Stimulated activated CD8-positive, alpha-beta memory T cell treated with anti-CD3 and anti-CD28 coated beads, Interleukin-4, amount 100 ng/mL, for 1 hour (primary cell): ENCODE results near the gene PRR36.
"Not testable (repeated sequence)": the region's sequence is repeated elsewhere in the genome, so short reads cannot be mapped to it uniquely, and the experiment has no call there.

ENCODE experiments used
- DNase-seq, 2 donors: peaks; one replicate each; pipeline ENCODE4 v3.0.0-alpha.2; 2020; ENCODE audit warnings: low read depth in 2 of 2, low spot score in 1 of 2

PRR36 gene

DNA sequence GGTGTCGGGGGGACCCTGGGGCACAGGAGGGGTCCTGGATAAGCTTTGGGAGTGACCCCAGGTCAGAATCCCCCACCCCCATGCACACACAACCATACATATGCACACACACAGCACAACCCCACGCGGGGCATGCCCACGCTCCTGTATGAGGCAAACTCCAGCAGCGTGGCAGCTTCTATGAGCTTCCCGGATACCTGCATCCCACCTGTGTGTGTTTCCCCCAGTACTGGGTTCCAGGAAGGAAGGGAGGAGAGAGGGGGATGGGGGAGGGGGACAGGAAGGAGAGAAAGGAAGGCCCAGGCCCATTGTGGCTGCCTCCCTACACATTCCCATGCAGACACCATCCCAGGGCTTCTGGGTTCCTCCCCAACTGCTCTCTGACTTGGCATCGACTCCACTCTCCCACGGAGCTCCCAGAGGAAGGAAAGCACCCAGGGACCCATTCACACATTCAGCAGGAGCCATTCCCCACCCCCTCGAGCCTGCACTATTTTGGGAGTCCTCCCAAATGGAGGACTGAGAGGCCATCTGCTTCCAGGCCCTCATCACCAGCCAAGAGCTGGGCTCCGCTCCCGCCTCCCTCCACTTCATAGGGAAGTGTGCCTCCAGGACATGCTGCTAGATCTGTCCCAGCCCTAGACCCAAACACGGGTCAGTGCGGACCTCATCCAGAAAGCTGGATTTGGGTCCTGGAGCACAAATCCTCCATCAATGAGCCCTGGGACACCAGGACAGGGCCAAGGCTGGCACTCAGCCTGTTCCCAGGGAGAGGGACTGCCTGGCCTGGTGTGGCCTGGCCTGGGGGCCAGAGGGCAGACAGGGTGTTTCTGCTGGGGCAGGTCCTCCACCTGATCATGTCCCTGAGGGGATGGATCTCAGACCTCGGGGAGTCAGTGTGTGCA lies 13.2 kb downstream of the PRR36 start:
- DNase-seq: no peak

DNA sequence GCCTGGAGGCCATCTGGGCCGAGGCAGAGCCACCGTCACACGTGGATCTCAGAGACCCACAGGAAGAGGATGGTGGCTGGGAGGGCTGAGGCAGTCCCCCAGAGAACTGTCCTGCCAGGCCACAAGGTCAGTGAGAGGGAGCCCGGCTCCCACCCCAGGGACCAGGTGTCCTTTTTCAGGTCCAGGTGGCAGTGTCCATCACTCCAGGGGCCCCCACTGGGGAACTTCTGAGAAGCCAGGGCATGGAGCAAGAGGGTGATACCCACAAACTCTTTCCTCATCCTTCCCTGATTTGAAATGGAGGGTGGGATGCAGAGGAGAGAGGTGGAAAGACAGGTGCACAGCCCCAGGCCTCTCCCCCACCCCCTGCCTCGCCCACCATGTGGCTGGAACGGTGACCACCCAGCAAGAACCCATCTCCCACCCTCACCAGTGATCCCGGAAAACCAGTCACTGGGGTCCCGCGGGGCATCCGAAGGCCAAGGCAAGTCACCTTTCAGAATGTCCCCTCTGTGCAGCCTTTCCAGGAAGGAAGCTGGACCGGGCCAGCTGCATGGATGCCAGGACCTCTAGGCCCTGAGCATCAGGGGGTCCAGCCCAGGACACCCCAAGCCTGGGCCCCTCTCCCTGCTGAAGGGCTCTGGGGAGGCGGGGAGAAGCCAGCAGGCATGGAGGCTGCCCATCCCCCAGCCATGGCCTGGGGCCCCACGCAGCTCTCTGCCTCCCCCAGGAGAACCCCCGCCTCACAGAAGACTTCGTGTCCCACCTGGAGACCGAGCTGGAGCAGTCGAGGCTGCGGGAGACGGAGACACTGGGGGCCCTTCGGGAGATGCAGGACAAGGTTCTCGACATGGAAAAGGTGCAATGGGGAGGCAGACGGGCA lies 14.1 kb downstream of the PRR36 start:
- no peak for DNase-seq

DNA sequence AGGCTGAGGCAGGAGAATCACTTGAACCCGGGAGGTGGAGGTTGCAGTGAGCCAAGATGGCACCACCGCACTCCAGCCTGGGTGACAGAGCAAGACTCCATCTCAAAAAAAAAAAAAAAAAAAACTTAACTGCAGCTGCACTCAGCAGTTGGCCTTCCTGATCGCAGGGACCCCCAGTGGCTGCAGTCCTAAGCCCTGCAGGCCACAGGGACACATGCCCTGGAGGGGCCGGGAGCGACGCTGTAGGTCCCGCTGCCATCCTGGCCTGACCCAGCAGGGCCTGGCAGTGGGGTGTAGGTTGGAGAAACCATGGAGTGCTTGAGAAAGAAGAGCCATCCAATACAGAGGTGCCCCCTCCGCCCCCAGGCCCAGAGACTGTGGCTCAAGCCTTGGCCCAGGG lies 15.1 kb downstream of the PRR36 start:
- not testable (repeated sequence) for DNase-seq

DNA sequence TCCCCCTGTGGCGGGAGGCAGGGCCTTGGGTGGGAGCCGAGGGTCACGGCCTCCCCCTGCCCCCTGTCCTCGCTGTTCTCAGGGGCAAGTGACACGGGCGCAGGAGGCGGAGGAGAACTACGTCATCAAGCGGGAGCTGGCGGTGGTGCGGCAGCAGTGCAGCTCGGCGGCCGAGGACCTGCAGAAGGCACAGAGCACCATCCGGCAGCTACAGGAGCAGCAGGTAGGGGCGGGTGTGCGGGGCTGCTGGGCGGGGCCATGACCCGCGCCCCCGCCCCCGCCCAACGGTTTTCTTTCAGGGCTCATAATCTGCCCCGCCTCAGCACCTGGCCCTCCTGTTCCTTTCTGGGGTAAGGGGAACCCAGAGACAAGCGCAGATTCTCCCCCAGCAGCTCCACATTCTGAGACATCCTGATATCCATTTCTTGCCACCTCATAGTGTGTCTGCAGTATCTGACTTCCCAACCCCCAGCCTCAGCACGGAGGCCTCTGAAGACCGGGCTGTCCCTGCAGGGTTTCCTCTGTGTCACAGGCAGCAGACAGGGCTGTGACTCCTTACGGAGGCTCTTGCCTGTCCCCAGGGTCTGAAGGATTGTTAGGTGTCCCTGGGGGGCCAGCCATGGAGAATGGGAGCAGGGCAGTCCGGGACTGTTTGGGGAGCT lies 15.9 kb downstream of the PRR36 start:
- no peak for DNase-seq

DNA sequence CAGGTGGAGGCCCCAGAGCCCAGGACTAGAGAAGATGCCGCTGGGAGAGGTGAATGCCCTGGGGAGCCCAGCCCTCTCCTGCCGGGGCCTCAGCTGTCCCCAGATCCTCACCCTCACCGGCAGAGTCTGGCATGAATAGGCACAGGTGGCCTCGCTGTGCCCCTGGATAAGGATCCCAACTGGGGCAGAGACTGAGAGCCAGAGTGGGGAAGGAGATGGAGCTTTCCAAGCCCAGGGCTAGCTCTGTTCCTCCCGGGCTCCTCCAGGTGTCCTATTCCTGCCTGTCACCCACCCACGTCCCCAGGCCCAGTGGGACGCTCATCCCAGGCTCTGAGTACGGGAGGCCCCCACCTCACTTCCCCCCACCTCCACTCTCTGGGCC lies 16.5 kb downstream of the PRR36 start:
- no peak for DNase-seq

DNA sequence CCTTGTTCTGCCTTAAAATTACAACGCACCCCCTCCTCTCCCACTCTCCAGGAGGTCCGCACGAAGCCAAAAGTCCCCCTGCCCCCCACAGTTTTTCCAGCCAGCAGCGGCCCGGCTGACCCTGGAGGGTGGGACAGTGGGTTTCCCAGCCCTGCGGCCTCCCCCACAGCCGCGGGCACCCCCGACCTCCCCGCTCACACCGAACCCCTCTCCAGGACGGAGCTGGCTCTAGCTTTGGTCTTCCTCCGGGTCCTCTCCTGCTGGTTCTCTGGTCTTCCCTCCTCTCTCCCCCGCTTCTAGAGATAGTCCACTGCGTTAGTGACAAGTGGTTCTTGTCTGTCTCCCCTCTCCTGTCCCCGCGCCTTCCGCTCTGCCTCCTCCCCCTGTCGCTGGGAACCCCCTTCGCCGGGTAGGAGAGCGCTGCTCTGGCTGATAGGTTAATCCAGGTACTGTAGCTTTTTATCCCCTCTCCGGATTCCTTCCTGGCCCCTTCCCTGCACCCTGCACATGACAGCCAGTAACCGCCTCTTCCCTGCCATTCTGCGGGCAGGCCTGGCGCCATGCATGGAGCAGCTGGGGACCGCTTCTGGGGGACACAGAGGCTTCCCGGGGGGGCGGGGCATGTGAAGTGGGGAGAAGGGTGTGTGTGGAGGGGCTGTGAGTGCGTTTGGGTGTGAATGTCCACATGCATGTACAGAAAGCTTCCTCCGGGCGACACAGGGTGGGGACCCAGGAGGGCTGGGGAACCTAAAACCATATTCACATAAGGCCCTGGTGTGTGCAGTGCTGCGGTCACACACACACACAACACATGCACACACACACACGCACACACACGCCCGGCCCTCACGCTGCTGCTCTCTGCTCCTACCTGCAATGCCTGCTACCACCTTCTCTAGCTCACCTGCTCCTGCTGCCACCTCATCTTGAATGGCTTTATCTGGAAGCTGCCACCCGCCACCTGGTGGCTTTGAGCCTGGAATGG lies 17.2 kb downstream of the PRR36 start:
- no peak for DNase-seq

DNA sequence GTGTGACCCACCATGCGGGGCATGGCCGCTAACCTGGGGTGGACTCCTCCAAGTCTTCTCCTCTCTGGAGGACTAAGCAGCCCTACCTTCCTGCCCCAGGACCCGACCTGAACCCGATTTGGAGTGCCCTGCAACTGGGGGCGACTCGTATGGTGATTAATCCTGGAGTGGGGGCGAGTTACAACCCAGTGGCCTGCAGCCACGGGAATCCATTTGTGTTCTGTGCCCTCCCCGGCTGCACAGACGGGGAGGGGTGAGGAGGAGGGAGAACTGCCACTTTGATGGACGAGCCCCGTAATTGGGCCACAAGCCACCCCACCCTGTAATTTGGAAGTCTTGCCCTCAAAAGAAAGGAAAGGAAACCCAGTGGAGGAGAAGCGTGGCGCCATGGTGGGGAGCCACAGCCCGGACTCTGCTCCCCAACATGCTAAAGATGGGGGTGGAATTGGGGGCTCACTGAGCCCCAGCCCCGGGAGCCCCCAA lies 18.0 kb downstream of the PRR36 start:
- DNase-seq: no peak

DNA sequence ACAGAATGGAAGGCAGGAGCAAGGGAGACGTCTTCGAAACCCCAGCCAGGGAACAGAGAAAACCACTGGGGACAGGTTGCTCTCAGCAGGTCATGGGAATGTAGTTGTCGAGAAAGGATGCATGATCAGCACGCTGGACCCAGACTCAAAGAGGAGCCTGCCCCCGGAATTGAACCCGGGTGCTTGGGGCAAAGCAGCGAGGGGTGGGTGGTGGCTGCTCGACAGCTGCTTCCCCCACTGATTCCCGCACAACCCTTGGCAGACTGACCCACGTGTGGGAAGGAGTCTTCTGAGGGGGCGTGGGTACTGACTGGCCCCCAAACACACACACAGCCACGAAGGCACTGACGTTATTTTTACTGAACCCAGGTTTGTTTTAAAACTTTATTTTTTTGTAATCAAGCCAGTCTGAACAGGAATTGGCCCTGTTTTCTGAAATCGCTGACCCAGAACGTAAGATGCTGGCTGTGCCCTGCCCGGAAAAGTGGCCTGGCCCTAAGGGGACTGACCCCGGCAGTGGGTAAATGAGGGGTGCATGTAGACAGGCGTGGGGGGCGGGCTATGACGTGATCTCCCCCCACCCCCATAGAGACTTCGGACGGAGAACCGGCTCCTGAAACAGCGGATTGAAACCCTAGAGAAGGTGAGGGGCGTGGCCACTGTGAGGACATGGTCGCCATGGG lies 18.6 kb downstream of the PRR36 start:
- DNase-seq: no peak

DNA sequence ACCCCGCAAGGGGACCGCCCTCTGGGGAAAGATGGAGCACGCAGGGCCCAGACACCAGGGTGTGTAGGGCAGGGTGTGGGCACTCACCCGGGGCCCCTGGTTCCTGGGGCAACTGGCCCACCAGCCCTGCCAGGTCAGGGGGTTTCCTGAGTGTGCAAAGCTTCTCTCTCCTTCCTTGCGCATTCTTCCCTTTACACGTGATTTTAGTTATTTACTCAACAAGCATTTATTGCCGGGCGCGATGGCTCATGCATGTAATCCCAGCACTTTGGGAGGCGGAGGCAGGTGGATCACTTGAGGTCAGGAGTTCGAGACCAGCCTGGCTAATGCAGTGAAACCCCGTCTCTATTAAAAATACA lies 20.4 kb downstream of the PRR36 start:
- DNase-seq: no peak

DNA sequence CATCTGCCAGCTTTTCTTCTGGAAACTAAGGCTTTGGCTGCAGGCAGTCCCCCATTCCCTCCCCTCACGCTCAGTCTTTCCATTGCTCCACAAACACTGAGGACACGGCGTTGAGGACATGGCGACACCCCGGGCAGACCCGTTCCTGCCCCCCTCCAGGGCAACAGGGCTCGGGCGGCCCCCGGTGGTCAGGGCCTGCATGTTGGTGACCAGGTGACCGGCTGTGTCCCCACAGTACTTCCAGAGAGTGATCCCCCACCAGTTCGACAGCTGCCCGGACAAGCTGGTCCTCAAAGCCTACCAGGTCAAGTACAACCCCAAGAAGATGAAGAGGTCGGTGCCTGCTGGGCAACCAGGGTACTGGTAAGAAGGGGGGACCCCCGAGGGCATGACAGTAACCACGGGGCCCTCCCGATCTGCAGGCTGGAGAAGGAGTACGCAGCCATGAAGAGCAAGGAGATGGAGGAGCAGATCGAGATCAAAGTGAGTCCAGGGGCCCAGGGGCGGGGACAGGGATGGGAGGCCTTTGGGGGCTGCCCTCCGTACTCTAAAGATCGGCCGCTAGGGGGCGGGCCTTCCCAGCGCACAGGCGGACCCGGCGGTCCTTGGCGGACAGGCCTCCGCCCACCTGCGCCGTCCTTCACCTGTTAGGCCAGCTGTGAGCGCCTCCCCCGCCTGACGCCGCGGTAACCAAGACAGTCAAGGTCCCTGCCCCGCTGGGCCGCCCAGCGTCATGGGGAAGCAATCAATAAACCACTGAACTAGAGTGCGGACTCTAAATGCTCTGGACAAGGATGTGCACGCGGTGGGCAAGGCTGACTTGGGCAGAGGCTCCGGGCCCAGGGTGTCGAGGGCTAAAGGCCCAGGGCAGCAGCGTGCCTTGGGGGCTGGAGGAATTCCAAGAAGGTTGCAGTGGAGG lies 21.1 kb downstream of the PRR36 start:
- peak in 1 of 2 donors; percentile 43 for DNase-seq

DNA sequence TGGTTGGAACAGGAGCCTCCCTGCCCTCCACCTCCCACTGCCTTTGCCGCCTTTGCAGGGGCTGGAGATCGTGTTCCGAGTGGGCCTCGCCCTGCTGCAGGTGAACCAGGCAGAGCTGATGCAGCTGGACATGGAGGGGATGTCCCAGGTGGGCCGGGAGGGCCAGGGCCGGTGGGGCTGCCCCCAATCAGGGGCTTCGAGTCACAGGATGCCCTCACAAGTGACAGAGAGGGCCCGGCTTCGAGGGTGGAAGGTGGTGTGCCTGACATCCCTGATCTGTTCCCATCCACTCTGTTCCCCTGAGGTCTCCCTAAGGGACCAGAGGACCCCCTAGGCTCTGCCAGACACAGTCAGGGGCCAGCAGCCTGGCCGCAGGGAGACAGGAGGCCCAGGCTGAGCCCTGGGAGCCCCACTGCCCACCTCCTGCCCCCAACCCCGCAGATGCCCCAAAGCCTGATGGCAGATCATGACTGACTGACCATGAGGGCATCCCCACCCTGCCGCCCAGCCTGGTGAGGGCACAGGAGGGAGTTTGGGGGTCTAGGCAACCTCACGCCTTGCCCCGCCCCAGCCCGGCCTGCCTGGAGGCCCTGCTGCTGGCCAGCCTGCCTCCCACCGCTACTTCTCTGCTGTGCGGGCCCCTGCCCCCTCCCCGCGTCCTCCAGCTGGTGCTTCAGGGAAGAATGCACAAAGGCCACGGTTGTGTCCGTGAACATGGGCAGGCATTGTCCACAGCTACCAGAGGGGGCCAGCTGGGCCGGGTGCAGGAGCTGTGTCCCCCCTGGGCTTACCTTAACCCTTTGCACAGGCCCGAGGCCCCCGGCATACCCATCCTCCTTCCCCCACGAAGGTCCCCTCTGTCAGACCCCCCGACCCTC lies 22.3 kb downstream of the PRR36 start:
- no peak for DNase-seq

DNA sequence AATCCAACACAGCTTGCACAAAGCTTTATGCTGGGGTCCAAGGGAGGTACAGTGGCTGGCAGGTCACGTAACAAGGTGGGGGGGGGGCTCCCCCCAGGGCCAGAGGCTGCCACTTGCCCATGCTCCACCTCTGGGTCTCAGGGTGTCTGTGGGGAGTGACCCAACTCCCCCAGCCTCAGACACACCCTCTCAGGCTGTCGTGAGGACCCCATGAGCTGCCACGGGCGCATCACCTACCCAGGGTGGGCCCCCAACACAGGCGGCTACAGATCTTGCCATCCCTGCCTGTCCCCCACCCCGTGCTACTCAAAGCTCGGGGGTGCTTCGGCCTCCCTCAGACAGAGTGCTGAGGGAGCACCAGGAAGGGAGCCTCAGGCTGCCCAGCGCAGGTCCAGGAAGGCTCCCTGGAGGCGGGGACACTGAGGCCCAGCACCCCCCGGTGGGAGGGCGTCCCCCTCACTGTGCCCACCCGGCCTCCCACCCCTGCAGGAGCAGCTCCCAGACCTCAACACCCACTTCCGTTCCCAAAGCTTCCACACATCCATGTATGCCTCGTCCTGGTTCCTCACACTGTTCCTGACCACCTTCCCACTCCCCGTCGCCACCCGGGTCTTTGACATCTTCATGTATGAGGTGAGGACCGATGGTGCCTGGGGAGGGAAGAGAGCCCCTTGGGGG lies 23.1 kb downstream of the PRR36 start:
- no peak for DNase-seq

DNA sequence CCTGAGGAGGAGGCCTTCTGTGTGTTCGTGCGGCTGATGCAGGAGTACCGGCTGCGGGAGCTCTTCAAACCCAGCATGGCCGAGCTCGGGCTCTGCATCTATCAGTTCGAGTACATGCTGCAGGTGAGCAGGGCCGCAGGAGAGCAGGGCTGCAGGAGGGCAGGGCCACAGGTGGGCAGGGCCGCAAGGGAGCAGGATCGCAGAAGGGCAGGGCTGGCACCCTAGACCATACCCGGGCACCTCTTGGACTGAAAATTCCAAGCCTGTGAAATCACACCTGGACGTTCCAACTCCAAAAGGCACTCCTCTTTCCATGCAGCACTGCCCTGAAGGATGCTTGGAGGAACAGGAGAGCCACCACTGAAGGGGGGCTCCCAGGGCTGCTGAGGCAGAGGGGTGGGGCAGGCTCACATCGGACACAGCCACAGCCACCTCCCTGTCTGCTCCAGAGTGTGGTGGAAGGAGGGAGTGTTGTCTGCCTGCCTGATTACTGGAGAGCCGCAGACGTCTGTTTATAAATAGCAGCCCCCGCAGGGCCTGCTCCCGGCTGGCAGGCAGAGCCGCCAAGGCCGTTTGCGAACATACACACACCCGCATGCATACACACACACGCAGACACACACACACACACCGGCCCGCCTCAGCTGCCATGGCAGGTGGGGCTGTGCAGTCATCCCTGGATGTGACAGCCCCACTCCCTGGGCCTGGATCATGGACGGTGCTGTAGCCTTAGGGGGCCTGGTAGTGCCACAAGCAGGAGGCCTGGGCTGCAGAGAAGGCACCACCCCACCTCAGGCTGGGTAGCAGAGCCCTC lies 24.0 kb downstream of the PRR36 start:
- DNase-seq: no peak

DNA sequence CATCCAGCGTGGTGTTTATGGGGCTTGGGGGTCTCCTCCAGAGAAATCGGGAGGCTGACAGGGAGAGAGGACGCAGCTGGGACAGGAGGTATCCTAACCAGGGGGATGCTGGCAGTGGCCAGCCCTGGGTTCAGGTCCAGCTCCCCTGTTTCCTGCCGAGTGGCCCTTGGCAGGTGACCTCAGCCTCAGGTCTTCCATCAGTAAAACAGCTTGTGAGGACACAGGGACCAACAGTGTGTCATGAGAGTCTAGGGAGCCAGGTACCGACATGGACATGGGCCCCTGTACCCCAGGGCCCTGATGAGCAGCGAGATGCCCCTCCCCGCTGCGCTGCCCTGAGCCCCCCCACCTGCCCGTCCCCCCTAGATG lies 24.6 kb downstream of the PRR36 start:
- DNase-seq: no peak

DNA sequence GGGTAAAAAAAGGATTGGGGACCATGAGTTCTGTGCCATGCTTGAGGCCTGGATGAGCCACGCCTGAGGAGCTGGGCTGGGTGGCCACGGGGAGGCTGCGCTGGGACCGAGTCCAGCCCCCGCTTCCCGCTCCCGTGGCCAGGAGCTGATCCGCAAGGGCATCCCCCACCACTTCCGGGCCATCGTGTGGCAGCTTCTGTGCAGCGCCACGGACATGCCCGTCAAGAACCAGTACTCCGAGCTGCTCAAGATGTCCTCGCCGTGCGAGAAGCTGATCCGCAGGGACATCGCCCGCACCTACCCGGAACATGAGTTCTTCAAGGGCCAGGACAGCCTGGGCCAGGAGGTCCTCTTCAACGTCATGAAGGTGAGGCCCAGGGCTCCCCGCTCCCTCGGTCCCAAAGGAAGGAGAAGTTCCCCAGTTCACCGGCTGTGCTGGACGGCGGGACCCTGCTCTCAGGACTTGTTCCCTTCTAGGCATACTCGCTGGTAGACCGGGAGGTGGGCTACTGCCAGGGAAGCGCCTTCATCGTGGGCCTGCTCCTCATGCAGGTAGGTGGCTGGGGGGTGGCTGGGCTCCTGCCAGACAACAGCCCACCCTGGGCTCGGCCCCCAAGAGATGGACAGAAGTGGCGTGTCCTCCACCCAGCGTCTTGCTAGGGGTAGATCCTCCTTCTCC lies 25.3 kb downstream of the PRR36 start:
- DNase-seq: no peak

DNA sequence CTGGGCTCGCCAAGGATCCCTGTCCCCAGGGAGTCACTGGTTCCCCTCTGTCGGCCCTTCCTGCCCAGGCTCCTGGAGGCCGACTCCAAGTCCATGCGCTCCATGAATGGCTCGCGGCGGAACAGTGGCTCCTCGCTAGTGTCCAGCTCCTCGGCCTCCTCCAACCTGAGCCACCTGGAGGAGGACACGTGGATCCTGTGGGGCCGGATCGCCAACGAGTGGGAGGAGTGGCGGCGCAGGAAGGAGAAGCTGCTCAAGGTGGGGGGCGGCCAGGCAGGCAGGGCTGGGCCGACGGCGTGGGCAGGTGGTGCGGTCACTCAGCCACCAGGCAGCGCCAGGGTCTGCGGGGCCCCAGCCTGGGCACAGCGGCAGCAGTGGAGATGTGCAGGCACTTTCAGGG lies 26.5 kb downstream of the PRR36 start:
- no peak for DNase-seq
